Endothelial cell of hepatic sinusoid (primary cell): ENCODE data around the gene PRRC1.

Experiments
- in situ Hi-C: cut with HindIII; loops from 2 replicates; pipeline ENCODE4 v1.10.0; 2017; ENCODE audit warnings: low sequenced_read_pairs

The PRRC1 gene

GRCh38 chr5:127602481-127602880 is 85.0 kb downstream of the PRRC1 start:
- in situ Hi-C loops = loop anchor here (5.0 kb wide), 1 partner anchor 35 kb away; no protein-coding TSS in a partner anchor

GRCh38 chr5:127602896-127603844 is 85.7 kb downstream of the PRRC1 start:
- in situ Hi-C loops = loop anchor here (5.0 kb wide), 1 partner anchor 36 kb away; no protein-coding TSS in a partner anchor
